HG03457 (cell line): Measurements from ENCODE around the gene ACADVL.
"Not testable (repeated sequence)": the region's sequence is repeated elsewhere in the genome, so short reads cannot be mapped to it uniquely, and the experiment has no call there.

Experiments used
- ATAC-seq: cut with Tn5 transposase; IDR thresholded peaks from one replicate; pipeline ENCODE4 v1.9.1; 2021; ENCODE audit warnings: moderate number of reproducible peaks; ENCODE audit not compliant: unreplicated experiment

Gene ACADVL

DNA sequence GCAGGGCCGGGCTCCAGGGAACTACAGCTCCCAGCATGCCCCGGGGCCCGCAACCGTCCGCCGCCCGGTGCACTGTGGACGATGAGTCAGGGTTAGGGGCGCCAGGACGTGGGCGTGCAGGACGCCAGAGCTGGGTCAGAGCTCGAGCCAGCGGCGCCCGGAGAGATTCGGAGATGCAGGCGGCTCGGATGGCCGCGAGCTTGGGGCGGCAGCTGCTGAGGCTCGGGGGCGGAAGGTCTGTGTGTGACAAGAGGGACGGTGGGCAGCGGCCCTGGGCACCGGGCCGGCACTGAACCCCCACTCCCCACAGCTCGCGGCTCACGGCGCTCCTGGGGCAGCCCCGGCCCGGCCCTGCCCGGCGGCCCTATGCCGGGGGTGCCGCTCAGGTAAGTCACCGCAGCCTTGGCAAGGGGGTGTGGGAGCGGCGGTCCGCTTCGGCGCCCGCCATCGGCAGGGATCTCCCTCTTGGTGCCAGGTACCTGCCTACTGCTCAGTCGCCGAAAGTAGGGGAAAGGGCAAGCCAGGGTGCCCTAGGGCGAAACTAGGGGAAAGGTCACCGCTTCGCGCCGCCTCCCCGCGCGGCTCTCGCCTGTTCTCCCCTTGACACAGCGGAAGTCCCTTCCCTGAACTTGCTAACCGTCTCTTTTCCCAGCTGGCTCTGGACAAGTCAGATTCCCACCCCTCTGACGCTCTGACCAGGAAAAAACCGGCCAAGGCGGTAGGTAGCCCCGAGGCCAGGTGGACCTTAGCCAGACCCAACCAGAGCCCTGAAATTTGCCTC lies at the start of gene ACADVL, which contains the start of gene DLG4:
Gene ACADVL, plus strand, starts transcription at position 127 of the 781 bp plus-strand sequence. Its CDS starts 47 bp downstream, at position 174.
Gene DLG4, minus strand, starts transcription at position 25 of the 781 bp plus-strand sequence.
- no peak for ATAC-seq

DNA sequence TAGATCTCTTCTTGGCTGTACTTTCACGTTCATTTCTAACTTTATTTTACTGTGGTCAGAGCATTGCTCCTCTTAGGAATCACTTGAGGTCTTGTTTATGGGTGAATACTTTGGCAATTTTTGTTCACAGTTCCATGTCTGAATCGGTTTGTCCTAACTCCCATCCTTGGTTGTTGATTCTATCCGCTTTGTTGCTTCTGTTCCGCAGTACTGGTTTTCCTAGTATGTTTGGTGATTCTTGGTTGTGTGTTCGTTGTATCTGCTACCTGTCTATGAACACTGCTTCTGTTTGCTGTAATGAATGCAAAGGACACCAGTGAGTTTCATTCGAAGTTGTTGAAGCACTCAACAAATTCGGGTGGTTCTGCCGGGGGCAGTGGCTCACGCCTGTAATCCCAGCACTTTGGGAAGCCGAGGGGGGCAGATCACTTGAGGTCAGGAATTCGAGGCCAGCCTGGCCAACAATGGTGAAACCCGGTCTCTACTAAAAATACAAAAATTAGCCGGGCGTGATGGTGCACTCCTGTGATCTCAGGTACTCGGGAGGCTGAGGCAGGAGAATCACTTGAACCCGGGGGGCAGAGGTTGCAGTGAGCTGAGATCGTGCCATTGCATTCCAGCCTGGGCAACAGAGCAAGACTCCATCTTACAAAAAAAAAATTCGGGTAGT lies 47.1 kb upstream of the ACADVL start:
- not testable (repeated sequence) for ATAC-seq

DNA sequence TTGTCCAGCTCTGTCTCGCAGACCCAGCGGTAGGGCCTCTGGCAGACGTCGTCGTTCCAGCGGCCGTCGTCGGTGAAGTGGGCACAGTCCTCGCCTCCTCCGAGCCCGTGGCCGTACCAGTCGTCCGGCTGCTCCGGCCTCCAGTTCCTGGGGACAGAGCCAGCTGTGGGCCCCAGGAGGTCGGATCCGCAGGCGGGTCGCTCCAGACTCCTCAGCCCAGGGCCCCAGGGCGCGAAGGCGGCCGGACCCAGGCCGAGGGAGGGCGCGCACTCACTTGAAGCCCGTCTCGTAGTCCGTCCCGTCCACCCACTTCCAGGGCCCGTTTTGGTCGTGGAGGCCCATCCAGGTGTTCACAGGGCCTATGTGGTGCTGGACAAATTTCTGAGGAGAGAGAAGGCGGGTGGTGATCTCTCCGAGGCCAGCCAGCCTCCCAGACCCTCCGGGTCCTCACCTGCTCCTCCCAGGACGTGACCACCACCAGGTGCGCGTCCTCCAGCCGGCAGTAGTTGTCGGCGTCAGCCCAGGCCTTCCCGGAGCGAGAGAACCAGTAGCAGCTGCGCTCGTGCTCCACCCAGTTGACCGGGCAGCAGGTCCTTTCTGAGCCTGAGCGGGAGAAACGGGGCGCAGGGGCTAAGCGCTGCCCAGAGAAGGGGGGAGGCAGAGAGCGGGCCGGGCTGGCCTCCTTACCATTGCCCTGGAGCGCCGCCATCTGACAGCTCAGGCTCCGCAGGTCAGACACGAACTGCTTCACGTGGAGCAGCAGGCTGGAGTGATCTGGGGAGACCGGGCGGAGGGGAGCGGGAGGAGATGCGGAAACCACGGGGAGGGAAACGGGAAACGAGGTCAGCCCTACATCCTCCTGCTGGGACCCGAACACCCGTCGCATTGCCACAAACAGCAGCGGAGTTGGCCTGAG lies 45.8 kb upstream of the ACADVL start:
- no peak for ATAC-seq

DNA sequence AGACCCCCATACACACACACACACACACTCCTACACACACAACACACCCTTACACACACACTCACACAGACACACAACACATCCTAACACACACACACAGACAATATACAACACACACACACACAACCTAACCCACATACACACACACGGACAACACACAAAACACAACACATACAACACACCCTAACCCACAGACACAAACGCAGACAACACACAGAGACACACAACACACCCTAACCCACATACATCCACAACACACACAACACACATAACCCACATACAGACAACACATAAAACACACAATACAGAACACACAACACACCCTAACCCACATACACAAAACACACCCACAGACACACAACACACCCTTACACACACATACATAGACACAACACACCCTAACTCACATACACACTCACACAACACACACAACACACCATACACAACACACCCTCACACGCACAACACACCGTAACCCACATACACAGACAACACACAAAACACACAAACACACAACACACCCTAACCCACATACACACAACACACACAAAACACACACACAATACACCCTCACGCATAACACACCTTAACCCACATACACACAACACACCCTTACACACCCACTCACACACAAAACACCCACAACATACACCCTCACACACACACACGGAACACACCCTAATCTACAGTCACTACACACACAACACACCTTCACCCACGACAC lies 45.0 kb upstream of the ACADVL start:
- ATAC-seq, result no peak

DNA sequence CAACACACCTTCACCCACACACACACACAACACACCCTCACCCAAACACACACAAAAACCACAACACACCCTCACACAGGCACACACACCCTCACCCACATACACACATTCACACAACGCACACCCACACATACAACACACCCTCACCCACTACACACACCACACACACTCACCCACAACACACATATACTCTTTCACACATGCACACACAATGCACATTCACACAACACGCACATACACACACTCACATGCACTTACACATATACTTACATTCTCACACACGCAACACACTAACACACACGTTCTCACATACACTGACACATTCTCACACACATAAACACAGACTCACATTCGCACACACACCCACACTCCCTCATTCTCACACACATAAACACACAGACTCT lies 44.4 kb upstream of the ACADVL start:
- no peak for ATAC-seq

DNA sequence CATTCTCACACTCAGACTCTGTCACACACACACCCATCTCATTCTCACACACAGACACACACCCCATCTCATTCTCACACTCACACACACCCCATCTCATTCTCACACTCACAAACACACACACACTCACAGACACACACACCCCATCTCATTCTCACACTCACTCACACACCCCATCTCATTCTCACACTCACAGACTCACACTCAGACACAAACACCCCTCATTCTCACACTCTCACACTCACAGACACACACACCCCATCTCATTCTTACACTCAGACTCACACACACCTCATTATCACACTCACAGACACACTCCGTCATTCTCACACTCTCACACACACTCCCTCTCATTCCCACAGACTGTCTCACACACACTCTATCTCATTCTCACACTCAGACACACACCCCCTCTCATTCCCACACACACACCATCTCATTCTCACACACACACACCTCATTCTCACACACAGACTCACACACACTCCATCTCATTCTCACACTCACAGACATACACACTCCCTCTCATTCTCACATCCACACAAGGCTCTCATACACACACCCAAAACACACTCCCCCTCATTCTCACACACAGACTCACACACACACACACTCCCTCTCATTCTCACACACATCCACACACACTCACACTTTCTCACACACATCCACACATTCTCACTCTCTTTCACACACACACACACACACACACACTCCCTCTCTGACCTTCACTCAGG lies 43.5 kb upstream of the ACADVL start:
- ATAC-seq, result no peak

DNA sequence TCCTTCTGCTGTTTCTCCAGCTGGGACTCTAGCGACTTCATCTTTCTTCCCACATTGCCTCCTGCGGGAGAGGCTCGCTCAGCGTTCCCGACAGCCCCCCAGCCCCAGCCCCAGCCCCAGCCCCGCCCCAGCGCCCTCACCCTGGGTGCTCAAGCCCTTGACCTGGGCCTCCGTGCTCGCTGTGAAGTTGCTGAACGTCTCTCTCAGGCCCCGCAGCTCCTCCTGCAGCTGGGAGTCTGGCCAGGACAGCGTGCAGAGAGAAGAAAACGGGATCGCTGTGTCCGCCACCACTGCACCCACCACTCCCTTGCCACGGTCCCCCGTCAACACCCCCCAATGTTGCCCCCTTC lies 42.9 kb upstream of the ACADVL start:
- ATAC-seq, result no peak

DNA sequence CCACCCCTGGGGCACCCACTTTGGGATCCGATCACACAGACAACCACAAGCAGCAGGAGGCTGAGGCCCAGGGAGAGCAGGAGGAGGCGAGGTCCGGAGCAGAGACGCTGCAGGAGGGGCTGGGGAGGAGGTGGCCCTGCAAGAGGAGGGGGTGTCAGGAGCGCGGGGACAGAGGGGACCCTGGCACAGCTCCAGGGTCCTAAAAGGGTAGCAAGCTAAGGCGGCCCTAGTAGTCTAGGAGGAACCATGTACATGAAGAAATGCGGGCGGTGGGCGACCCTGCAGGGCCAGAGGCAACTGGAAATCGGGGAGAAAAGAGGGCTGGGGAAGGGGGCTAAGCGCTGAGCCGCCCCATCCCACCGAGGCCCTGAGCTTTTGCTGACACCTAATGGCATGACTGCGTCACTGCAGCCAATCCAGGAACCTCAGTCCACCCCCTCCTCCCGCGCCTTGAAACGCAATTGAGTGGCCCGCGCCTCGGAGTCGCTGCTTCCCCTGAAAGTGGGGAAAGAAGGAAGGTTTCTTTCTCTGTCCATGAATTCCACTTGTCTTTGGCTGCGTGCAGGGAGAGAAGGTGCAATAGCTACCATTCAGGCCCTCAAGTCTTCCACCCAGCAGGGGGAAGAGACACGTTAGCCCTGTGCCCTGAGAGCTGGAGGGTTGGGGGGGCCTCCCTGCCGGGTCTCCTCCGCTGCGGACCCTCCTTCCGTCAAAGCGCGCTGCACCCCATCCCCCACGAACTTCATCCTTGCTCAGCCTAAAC lies 42.4 kb upstream of the ACADVL start:
- no peak for ATAC-seq

DNA sequence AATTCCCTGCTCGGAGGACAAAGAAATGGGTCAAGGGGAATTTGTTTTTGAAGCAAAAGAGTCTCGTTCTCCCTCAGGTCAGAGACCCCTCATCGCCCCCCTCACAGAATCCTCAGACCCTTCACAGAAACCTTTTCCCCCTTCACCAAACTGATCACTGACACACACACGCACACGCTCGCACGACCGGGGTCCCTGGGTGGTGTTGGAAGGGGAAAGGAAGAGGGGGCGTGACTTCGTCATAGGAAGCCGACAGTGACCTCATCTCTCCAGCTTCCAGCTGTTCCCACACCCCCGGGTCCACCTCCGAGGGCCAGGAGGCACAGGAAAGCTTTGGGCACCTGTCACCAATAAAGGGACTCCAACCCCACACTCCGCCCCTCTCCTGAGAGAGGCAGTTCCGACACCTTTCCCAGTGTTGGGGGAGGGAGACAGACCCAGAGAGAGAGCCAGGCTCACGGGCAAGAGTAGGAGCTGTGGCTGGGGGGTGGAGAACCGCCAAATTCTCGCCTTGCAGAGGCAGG lies 41.7 kb upstream of the ACADVL start:
- no peak for ATAC-seq

DNA sequence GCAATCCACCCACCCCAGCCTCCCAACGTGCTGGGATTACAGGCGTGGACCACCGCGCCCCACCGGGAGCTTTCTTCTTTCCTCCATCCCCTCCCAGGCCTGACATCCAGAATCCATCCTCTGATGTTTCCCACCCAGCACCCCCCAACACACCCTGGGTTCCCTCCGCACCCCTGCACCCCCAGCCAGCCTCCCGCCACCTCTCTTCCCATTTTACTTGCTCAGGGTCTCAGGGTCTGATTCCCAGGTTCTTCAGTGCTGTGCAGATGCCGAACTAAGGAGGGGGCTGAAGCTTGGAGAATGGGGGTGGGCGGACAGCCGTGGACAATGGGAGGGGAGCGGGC lies 40.8 kb upstream of the ACADVL start:
- ATAC-seq, result no peak

DNA sequence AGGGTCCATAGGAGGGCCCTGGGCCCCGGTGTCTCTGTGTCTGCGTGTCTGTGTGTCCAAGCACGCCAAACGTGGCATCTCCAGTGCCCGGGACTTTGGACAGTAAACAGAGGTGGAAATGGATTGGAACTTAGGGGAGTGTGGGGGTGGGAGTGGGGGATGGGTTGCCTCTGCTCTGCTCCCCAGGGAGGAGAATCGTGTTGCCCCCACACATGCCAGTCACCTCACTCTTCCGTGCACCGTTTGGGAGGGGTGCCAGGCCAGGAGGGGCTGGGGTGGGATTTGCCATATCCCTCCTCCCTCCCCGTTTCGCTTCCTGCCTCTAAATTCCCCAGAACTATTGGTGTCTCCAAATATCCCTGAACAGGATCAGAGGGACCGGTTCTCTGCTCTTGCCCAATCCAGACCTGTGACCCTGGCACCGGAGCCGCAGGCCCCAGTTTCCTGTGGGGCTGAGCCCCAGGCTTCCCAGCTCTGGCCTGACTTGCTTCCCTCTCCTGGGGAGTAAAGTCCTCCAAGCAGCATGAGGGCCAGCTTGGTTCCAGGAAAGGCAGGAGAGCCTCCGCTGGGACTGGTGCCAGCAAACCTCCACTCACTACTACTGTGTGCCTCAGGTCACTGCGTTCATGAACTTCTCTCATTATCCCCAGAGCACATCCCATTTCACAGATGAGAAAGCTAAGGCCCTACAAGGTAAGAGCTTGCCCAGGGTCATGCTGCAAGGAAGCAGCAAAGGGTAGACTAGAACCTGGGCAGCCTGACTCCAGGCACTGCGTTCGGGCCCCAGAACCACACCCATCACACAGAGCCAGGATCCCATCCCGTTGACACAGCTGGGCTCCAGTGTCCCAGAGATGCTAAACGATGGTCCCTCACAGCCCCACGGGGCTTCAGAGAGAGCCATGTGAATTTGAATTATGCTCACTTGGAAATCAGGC lies 40.2 kb upstream of the ACADVL start, which contains the start of gene ASGR1:
Gene ASGR1, minus strand, starts transcription at position 54 of the 938 bp plus-strand sequence. CDS start 807 bp downstream, outside the sequence.
- no peak for ATAC-seq

DNA sequence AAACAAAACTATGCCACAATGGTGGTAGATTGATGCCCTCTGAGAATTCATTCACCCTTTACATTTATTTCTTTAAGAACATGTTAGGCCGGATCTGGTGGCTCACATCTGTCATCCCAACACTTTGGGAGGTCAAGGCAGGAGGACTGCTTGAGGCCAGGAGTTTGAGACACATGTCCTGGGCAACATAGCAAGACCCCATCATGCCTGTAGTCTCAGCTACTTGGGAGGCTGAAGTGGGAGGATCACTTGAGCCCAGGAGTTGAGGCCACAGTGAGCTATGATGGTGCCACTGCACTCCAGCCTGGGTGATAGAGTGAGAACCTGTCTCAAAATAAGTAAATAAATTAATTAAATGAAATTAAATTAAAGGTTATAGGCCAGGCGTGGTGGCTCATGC lies 37.6 kb upstream of the ACADVL start:
- not testable (repeated sequence) for ATAC-seq

DNA sequence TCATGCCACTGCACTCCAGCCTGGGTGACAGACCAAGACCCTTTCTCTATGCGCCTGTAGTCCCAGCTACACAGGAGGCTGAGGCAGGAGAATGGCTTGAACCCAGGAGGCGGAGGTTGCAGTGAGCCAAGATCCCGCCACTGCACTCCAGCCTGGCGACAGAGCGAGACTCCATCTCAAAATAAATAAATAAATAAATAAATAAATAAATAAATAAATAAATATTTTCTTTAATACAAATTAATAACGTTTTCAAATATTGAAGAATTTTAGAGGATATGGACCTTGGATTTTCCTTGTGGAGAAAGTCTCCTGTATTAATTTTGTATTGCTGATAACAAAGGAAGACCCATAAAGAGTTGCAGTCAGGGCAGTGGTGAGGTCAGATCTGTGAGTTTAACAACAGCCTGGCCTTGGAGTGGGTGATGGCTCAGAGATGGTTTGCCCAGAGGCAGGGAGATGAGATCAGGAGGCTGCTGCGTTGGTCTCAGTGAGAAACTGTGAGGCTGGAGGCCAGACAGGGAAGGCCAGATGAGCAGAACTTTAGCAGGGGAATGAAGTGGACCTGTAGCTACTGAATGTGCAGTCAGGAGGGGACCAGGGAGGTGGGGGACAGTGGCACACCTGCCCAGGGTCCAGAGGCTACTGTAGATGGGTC lies 36.2 kb upstream of the ACADVL start:
- ATAC-seq, result no peak

DNA sequence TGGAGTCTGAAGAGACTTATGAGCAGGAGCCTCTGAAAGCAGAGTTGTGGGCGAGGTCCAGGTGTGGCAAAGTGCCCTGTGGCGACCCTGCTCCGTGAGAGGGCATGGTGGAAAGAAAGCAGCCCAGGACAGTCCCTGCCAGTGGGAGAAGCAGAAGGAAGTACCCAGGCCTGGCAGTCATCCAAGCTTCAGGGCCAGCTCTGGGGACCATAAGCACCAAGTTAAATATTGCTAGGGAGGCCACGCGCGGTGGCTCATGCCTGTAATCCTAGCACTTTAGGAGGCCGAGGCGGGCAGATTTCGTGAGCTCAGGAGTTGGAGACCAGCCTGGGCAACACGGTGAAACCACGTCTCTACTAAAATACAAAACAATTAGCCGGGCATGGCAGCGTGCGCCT lies 35.6 kb upstream of the ACADVL start:
- no peak for ATAC-seq

DNA sequence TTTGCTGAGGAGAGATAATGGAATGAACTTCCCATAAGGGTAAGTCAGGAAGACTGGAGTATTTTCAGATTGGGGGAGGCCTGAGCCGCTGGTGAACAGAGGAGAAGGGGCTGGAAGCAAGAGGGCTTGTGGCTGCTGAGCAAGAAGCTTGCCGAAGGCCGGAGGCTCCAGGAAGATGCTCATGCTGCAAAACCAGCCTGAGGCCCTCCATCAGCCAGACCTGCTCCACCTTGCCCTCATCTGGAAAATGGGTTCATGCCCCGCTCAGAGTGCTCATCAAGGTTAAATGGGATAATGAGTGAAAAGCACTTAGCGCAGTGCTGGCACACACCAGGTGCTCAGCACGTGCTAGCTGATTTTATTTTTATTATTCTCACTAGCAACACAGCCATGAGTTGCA lies 35.1 kb upstream of the ACADVL start:
- ATAC-seq, result no peak

DNA sequence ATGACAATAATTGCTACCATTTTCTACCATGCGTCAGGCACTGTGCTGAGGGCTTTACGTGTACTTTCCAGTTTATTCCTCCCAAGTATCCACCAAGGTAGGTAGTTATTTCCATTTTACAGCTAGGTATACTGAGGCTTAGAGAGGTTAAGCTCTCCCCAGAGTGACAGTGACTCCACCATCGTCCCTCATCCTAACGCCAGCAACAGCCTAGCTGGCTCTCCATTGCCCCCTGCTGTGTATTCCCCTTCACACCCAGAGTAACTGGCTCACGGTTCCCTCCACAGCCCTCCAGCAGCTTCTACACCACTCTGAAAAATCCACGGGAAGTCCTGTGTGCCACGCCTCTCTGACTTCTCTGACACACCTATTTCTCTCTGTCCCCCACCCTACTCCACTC lies 33.5 kb upstream of the ACADVL start:
- ATAC-seq, result no peak

DNA sequence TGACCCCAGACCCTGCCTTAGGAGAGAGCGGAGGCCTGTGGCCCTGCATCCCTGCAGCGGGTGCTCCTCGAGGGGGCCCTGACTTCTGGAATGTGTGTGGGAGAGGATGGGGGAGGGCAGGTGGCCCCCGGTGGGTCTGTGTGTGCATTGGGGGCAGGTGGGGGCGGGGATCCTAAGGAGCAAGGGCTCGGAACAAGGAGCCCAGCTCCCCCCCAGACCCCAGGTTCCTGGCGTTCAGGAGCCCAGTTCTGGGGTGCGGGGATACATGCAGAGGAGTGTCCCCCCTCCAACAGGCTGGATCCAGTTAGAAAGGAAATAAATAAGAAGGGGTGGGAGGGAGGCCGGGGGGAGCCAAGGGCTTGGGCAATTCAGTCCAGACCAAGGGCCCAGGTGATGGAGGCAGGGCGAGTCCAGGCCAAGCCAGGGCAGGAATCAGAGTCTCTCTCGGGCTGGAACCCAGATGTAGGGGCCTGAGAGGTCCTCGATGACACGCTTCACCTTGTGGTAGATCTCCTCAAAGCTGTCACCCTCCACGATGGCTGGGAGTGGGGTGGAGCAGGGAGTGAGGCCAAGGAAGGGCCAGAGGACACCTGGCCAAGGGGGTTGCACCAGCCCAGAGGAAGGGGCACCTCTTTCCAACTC lies 29.3 kb upstream of the ACADVL start:
- ATAC-seq, result no peak
